Measurements from ENCODE around the gene RNASEH2A.

DNA sequence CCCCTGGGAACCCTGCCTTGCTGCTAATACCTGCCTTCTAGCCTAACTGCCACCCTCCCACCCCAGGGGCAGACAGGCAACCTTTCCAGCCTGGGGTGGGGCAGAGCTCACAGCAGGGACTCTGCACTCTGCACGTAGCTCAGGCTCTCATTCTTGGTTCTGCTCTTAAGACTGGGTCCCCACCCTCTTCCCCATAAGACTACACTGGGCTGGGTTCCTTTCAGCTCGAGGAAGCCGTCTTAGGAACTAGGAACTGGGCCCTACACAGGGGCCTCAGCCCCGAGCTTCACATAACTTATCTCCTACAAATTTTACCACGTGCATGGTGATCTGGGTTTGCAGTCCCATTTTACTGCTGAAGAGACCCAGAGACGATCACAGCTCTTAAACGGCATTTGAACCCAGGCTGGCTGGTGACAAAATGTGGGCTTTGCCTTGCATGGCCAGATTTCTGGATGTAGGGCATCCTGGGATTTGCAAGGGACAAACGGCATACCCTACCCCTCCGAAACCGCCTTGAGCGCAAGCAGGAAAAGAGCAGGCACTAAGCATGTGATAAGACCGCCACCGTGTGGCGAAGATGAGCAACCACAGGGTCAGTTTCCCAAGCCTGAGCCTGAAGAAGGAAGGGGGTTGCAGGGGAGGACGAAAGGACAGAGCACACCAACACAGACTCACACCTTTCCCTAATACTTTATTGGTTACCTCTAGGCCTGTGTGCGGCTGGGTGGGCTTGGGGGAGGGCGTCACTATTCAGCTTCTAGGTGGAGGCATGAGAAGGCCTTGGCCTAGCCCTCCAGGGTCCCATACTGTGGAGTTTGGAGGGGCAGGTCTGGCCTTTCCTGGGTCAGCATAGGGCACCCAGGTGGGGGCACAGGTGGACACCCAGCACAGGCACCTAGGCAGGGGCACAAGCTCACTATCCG lies 10.0 kb upstream of the RNASEH2A start:
- TF ChIP-seq, protein P1, sequence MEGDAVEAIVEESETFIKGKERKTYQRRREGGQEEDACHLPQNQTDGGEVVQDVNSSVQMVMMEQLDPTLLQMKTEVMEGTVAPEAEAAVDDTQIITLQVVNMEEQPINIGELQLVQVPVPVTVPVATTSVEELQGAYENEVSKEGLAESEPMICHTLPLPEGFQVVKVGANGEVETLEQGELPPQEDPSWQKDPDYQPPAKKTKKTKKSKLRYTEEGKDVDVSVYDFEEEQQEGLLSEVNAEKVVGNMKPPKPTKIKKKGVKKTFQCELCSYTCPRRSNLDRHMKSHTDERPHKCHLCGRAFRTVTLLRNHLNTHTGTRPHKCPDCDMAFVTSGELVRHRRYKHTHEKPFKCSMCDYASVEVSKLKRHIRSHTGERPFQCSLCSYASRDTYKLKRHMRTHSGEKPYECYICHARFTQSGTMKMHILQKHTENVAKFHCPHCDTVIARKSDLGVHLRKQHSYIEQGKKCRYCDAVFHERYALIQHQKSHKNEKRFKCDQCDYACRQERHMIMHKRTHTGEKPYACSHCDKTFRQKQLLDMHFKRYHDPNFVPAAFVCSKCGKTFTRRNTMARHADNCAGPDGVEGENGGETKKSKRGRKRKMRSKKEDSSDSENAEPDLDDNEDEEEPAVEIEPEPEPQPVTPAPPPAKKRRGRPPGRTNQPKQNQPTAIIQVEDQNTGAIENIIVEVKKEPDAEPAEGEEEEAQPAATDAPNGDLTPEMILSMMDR (conservative IDR thresholded peaks at IDR 0.05 in 1 of 2, IDR thresholded peaks at IDR 0.05 in 1 of 2; ENCODE audit: extremely low read depth in 1 of 2, insufficient read depth in 1 of 2, low read depth in 1 of 2, low read length in 2 of 2): peak; percentile 97
- TF ChIP-seq EZH2 (IDR thresholded peaks at IDR 0.05; ENCODE audit: borderline replicate concordance, low read length): no peak
